ENCODE data around the gene GAB2.

Gene GAB2

GRCh38 chr11:78371221-78371891 lies 46.3 kb downstream of the GAB2 start:
- Histone ChIP-seq H2BK12ac (ENCODE audit: low read length) (no peak overlapping the region), H3K4me2 (ENCODE audit: insufficient read depth, low read length, poor library complexity, severe bottlenecking) (no peak overlapping the region), H3K36me3 (replicated peaks in 1 of 2; ENCODE audit: control insufficient read depth in 2 of 2, insufficient read depth in 2 of 2, low read length in 2 of 2) (no peaks in the 10 kb centered on the region), H2BK15ac (ENCODE audit: low read length) (no peak overlapping the region), H3K27me3 (ENCODE audit: control insufficient read depth in 3 of 3, insufficient read depth in 3 of 3, low read depth in 1 of 3, low read length in 3 of 3) (no peaks in the 10 kb centered on the region), H3K4me3 (ENCODE audit: low read length in 2 of 2) (no peak overlapping the region), H3K18ac (ENCODE audit: low read length) (no peak overlapping the region), H3K14ac (ENCODE audit: low read length) (no peak overlapping the region), H3K27ac (replicated peaks; ENCODE audit: low read length) (no peak overlapping the region), H2BK120ac (ENCODE audit: low read depth, low read length) (no peak overlapping the region), H3K23ac (ENCODE audit: low read depth, low read length, poor library complexity) (no peak overlapping the region), H3K79me1 (ENCODE audit: low read depth, low read length) (peaks cover 2% of the 10 kb centered on the region), H4K91ac (ENCODE audit: low read depth, low read length, poor library complexity) (no peak overlapping the region), H2BK5ac (ENCODE audit: low read length) (no peak overlapping the region), H3K9me3 (replicated peaks in 1 of 2; ENCODE audit: control insufficient read depth in 2 of 2, insufficient read depth in 1 of 2, low read depth in 1 of 2, low read length in 2 of 2) (no peaks in the 10 kb centered on the region), H3K4ac (ENCODE audit: low read length) (no peak overlapping the region), H3K4me1 (ENCODE audit: control insufficient read depth in 2 of 2, insufficient read depth in 1 of 2, low read depth in 1 of 2, low read length in 2 of 2) (peaks cover 0 to 12% of the 10 kb centered on the region in 2 donors), H3K9ac (ENCODE audit: low read depth, low read length, poor library complexity) (no peak overlapping the region), H2AFZ (ENCODE audit: low read length) (no peak overlapping the region), H2AK5ac (ENCODE audit: low read depth, low read length) (no peak overlapping the region), H4K8ac (ENCODE audit: low read depth, low read length) (no peak overlapping the region)
- no peak for DNase-seq (ENCODE audit: low spot score)
- no CpG with 5 or more reads among the region's 5 CpGs for WGBS, 2 donors (ENCODE audit: extremely low coverage in 2 of 2, insufficient read length in 2 of 2, insufficient replicate concordance in 1 of 2)

GRCh38 chr11:78370406-78371172 lies 47.0 kb downstream of the GAB2 start:
- Histone ChIP-seq H2BK5ac (ENCODE audit: low read length) (no peak overlapping the region), H3K27me3 (ENCODE audit: control insufficient read depth in 3 of 3, insufficient read depth in 3 of 3, low read depth in 1 of 3, low read length in 3 of 3) (no peaks in the 10 kb centered on the region), H3K4me1 (ENCODE audit: control insufficient read depth in 2 of 2, insufficient read depth in 1 of 2, low read depth in 1 of 2, low read length in 2 of 2) (peaks cover 2 to 15% of the 10 kb centered on the region in 2 donors), H2AK5ac (ENCODE audit: low read depth, low read length) (no peak overlapping the region), H2AFZ (ENCODE audit: low read length) (no peak overlapping the region), H2BK120ac (ENCODE audit: low read depth, low read length) (no peak overlapping the region), H3K18ac (ENCODE audit: low read length) (peak overlapping the region; percentile 2), H2BK12ac (ENCODE audit: low read length) (no peak overlapping the region), H2BK15ac (ENCODE audit: low read length) (no peak overlapping the region), H3K9ac (ENCODE audit: low read depth, low read length, poor library complexity) (no peak overlapping the region), H3K4me2 (ENCODE audit: insufficient read depth, low read length, poor library complexity, severe bottlenecking) (no peak overlapping the region), H4K8ac (ENCODE audit: low read depth, low read length) (no peak overlapping the region), H3K36me3 (replicated peaks in 1 of 2; ENCODE audit: control insufficient read depth in 2 of 2, insufficient read depth in 2 of 2, low read length in 2 of 2) (no peaks in the 10 kb centered on the region), H3K79me1 (ENCODE audit: low read depth, low read length) (peaks cover 2% of the 10 kb centered on the region), H3K4ac (ENCODE audit: low read length) (no peak overlapping the region), H3K23ac (ENCODE audit: low read depth, low read length, poor library complexity) (no peak overlapping the region), H3K9me3 (replicated peaks in 1 of 2; ENCODE audit: control insufficient read depth in 2 of 2, insufficient read depth in 1 of 2, low read depth in 1 of 2, low read length in 2 of 2) (no peaks in the 10 kb centered on the region), H3K14ac (ENCODE audit: low read length) (no peak overlapping the region), H3K27ac (replicated peaks; ENCODE audit: low read length) (no peak overlapping the region), H4K91ac (ENCODE audit: low read depth, low read length, poor library complexity) (no peak overlapping the region), H3K4me3 (ENCODE audit: low read length in 2 of 2) (no peak overlapping the region)
- WGBS, 2 donors (ENCODE audit: extremely low coverage in 2 of 2, insufficient read length in 2 of 2, insufficient replicate concordance in 1 of 2) = no CpG with 5 or more reads among the region's 7 CpGs
- no peak for DNase-seq (ENCODE audit: low spot score)

GRCh38 chr11:78365381-78365792 lies 52.2 kb downstream of the GAB2 start:
- H3K18ac ChIP-seq (ENCODE audit: low read length) = no peak overlapping the region
- peaks cover 7 to 15% of the 10 kb centered on the region in 2 donors for H3K4me1 ChIP-seq (ENCODE audit: control insufficient read depth in 2 of 2, insufficient read depth in 1 of 2, low read depth in 1 of 2, low read length in 2 of 2)
- no peak overlapping the region for H2BK15ac ChIP-seq (ENCODE audit: low read length)
- peak; percentile 85 for DNase-seq (ENCODE audit: low spot score)
- no peak overlapping the region for H2BK120ac ChIP-seq (ENCODE audit: low read depth, low read length)
- no peak overlapping the region for H2BK5ac ChIP-seq (ENCODE audit: low read length)
- H3K4ac ChIP-seq (ENCODE audit: low read length) = no peak overlapping the region
- no peak overlapping the region for H3K14ac ChIP-seq (ENCODE audit: low read length)
- H3K36me3 ChIP-seq (replicated peaks in 1 of 2; ENCODE audit: control insufficient read depth in 2 of 2, insufficient read depth in 2 of 2, low read length in 2 of 2) = no peaks in the 10 kb centered on the region
- H2AFZ ChIP-seq (ENCODE audit: low read length) = no peak overlapping the region
- no peak overlapping the region for H3K23ac ChIP-seq (ENCODE audit: low read depth, low read length, poor library complexity)
- H4K91ac ChIP-seq (ENCODE audit: low read depth, low read length, poor library complexity) = no peak overlapping the region
- H2BK12ac ChIP-seq (ENCODE audit: low read length) = no peak overlapping the region
- peak overlapping the region; percentile 31 for H3K4me2 ChIP-seq (ENCODE audit: insufficient read depth, low read length, poor library complexity, severe bottlenecking)
- peaks cover 2% of the 10 kb centered on the region for H3K79me1 ChIP-seq (ENCODE audit: low read depth, low read length)
- peak overlapping the region; percentile 81 for H3K27ac ChIP-seq (replicated peaks; ENCODE audit: low read length)
- H3K9ac ChIP-seq (ENCODE audit: low read depth, low read length, poor library complexity) = no peak overlapping the region
- H3K4me3 ChIP-seq (ENCODE audit: low read length in 2 of 2) = no peak overlapping the region
- H2AK5ac ChIP-seq (ENCODE audit: low read depth, low read length) = no peak overlapping the region
- H3K27me3 ChIP-seq (ENCODE audit: control insufficient read depth in 3 of 3, insufficient read depth in 3 of 3, low read depth in 1 of 3, low read length in 3 of 3) = no peaks in the 10 kb centered on the region
- WGBS, 2 donors (ENCODE audit: extremely low coverage in 2 of 2, insufficient read length in 2 of 2, insufficient replicate concordance in 1 of 2) = no CpG with 5 or more reads among the region's 2 CpGs
- no peaks in the 10 kb centered on the region for H3K9me3 ChIP-seq (replicated peaks in 1 of 2; ENCODE audit: control insufficient read depth in 2 of 2, insufficient read depth in 1 of 2, low read depth in 1 of 2, low read length in 2 of 2)
- no peak overlapping the region for H4K8ac ChIP-seq (ENCODE audit: low read depth, low read length)

- peaks cover 7 to 16% of the 10 kb centered on the region in 2 donors for H3K4me1 ChIP-seq (ENCODE audit: control insufficient read depth in 2 of 2, insufficient read depth in 1 of 2, low read depth in 1 of 2, low read length in 2 of 2)
- no peak overlapping the region for H2BK12ac ChIP-seq (ENCODE audit: low read length)
- no peak overlapping the region for H3K4me2 ChIP-seq (ENCODE audit: insufficient read depth, low read length, poor library complexity, severe bottlenecking)
- no peak overlapping the region for H3K23ac ChIP-seq (ENCODE audit: low read depth, low read length, poor library complexity)
- H3K9ac ChIP-seq (ENCODE audit: low read depth, low read length, poor library complexity) = no peak overlapping the region
- H2BK5ac ChIP-seq (ENCODE audit: low read length) = no peak overlapping the region
- no peak overlapping the region for H2AK5ac ChIP-seq (ENCODE audit: low read depth, low read length)
- no peak overlapping the region for H3K4me3 ChIP-seq (ENCODE audit: low read length in 2 of 2)
- H2BK15ac ChIP-seq (ENCODE audit: low read length) = no peak overlapping the region
- H3K79me1 ChIP-seq (ENCODE audit: low read depth, low read length) = peaks cover 2% of the 10 kb centered on the region
- H4K8ac ChIP-seq (ENCODE audit: low read depth, low read length) = no peak overlapping the region
- H3K4ac ChIP-seq (ENCODE audit: low read length) = no peak overlapping the region
- H3K14ac ChIP-seq (ENCODE audit: low read length) = no peak overlapping the region
- H2BK120ac ChIP-seq (ENCODE audit: low read depth, low read length) = no peak overlapping the region
- no peak overlapping the region for H3K18ac ChIP-seq (ENCODE audit: low read length)
- H3K27me3 ChIP-seq (ENCODE audit: control insufficient read depth in 3 of 3, insufficient read depth in 3 of 3, low read depth in 1 of 3, low read length in 3 of 3) = no peaks in the 10 kb centered on the region
- DNase-seq (ENCODE audit: low spot score) = no peak
- no CpG with 5 or more reads among the region's 3 CpGs for WGBS, 2 donors (ENCODE audit: extremely low coverage in 2 of 2, insufficient read length in 2 of 2, insufficient replicate concordance in 1 of 2)
- no peak overlapping the region for H2AFZ ChIP-seq (ENCODE audit: low read length)
- H3K9me3 ChIP-seq (replicated peaks in 1 of 2; ENCODE audit: control insufficient read depth in 2 of 2, insufficient read depth in 1 of 2, low read depth in 1 of 2, low read length in 2 of 2) = no peaks in the 10 kb centered on the region
- no peaks in the 10 kb centered on the region for H3K36me3 ChIP-seq (replicated peaks in 1 of 2; ENCODE audit: control insufficient read depth in 2 of 2, insufficient read depth in 2 of 2, low read length in 2 of 2)
- no peak overlapping the region for H3K27ac ChIP-seq (replicated peaks; ENCODE audit: low read length)
- H4K91ac ChIP-seq (ENCODE audit: low read depth, low read length, poor library complexity) = no peak overlapping the region
These were observed 53.4 kb downstream of the GAB2 start for GRCh38 chr11:78364128-78364751.

All from neuronal stem cell (in vitro differentiated cells).